Smooth muscle cell (in vitro differentiated cells): ENCODE measurements around the gene PTPRK. TPM values are rescaled to one million over a fixed set of nuclear protein-coding genes. Genes with fewer than 3 reads are reported as not detected.

Experiments
- DNase-seq: peaks from one replicate; lab custom pipeline; 2025; ENCODE audit not compliant: unreplicated experiment; lab: John Stamatoyannopoulos, UW
- H2AFZ ChIP-seq: fragments of 200-600 bp; sonication (generic); 2 replicates; pipeline ENCODE4 v1.6.0; 2016; ENCODE audit warnings: antibody characterized with exemption, low read depth, mild to moderate bottlenecking
- H3F3A ChIP-seq: fragments of 200-600 bp; sonication (generic); 2 replicates; pipeline ENCODE4 v1.6.0; 2017; ENCODE audit warnings: antibody characterized with exemption, low read depth
- H3K27ac ChIP-seq: fragments of 200-600 bp; sonication (generic); 2 replicates; pipeline ENCODE4 v1.5.1; 2016; ENCODE audit warnings: low read depth, mild to moderate bottlenecking
- H3K27me3 ChIP-seq: fragments of 200-600 bp; sonication (generic); 2 replicates; pipeline ENCODE4 v1.6.1; 2016; ENCODE audit warnings: low read depth, mild to moderate bottlenecking
- H3K36me3 ChIP-seq: fragments of 200-600 bp; sonication (generic); 2 replicates; pipeline ENCODE4 v1.5.1; 2016; ENCODE audit warnings: low read depth
- H3K4me1 ChIP-seq: fragments of 200-600 bp; sonication (generic); 2 replicates; pipeline ENCODE4 v1.5.1; 2016; ENCODE audit warnings: low read depth
- H3K4me2 ChIP-seq: fragments of 200-600 bp; sonication (generic); 2 replicates; pipeline ENCODE4 v1.6.0; 2016; ENCODE audit warnings: mild to moderate bottlenecking
- H3K4me3 ChIP-seq: fragments of 200-600 bp; sonication (generic); 2 replicates; pipeline ENCODE4 v1.5.1; 2016; ENCODE audit warnings: mild to moderate bottlenecking
- H3K79me2 ChIP-seq: fragments of 200-600 bp; sonication (generic); 2 replicates; pipeline ENCODE4 v1.6.0; 2016; ENCODE audit warnings: low read depth, mild to moderate bottlenecking
- H3K9ac ChIP-seq: fragments of 200-600 bp; sonication (generic); 2 replicates; pipeline ENCODE4 v1.6.0; 2016; ENCODE audit warnings: low read depth
- H3K9me3 ChIP-seq: fragments of 200-600 bp; sonication (generic); replicated peaks from 2 replicates; pipeline ENCODE4 v1.5.1; 2016; ENCODE audit warnings: low read depth
- H4K20me1 ChIP-seq: fragments of 200-600 bp; sonication (generic); 2 replicates; pipeline ENCODE4 v1.6.0; 2016; ENCODE audit warnings: low read depth
- WGBS: methylation state at CpG from one replicate; pipeline ENCODE4 v1.1.7; 2016; ENCODE audit warnings: low lambda C conversion rate; 5-methylcytosine and 5-hydroxymethylcytosine counted together
- polyA plus RNA-seq: library from polyadenylated mRNA; unstranded; fragments of >200 nt; fragmentation: Nextera tagmentation; extraction: Ambion mirVana; gene quantifications from 2 replicates; pipeline ENCODE4 v1.2.1, GENCODE V29; 2016
- total RNA-seq: library from RNA; depleted of rRNA; stranded (reverse); fragments of >200 nt; gene quantifications from 2 replicates; pipeline ENCODE4 v1.2.3, GENCODE V29; 2014
- TF ChIP-seq, protein P1 (sequence below): fragments of 200-600 bp; sonication (generic); IDR thresholded peaks from 2 replicates; pipeline ENCODE4 v1.5.1; 2017; ENCODE audit warnings: borderline replicate concordance, mild to moderate bottlenecking, antibody characterized with exemption; ENCODE audit not compliant: insufficient read depth, poor library complexity, severe bottlenecking

PTPRK gene
- total and polyA plus RNA-seq, 2 experiments from 2014 or later = 21.7 to 50.4 TPM

- H3K36me3 ChIP-seq = no peaks in the 10 kb centered on the region
- H3K9me3 ChIP-seq = no peaks in the 10 kb centered on the region
- peaks cover 27% of the 10 kb centered on the region for H4K20me1 ChIP-seq
- H3K9ac ChIP-seq = no peak overlapping the region
- DNase-seq = no peak
- H3K79me2 ChIP-seq = no peaks in the 10 kb centered on the region
- no peaks in the 10 kb centered on the region for H3K27me3 ChIP-seq
- WGBS = 28% methylated on average over 1 of the region's 1 CpG
- H3K27ac ChIP-seq = no peak overlapping the region
- no peaks in the 10 kb centered on the region for H3K4me1 ChIP-seq
- TF ChIP-seq, protein P1, sequence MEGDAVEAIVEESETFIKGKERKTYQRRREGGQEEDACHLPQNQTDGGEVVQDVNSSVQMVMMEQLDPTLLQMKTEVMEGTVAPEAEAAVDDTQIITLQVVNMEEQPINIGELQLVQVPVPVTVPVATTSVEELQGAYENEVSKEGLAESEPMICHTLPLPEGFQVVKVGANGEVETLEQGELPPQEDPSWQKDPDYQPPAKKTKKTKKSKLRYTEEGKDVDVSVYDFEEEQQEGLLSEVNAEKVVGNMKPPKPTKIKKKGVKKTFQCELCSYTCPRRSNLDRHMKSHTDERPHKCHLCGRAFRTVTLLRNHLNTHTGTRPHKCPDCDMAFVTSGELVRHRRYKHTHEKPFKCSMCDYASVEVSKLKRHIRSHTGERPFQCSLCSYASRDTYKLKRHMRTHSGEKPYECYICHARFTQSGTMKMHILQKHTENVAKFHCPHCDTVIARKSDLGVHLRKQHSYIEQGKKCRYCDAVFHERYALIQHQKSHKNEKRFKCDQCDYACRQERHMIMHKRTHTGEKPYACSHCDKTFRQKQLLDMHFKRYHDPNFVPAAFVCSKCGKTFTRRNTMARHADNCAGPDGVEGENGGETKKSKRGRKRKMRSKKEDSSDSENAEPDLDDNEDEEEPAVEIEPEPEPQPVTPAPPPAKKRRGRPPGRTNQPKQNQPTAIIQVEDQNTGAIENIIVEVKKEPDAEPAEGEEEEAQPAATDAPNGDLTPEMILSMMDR = no peak
- no peak overlapping the region for H2AFZ ChIP-seq
- peaks cover 3% of the 10 kb centered on the region for H3F3A ChIP-seq
- no peak overlapping the region for H3K4me2 ChIP-seq
- H3K4me3 ChIP-seq = no peak overlapping the region
Measured at GRCh38 chr6:128271527-128271926, 248.9 kb downstream of the PTPRK start.

- DNase-seq = no peak
- Histone ChIP-seq H3K79me2 (no peaks in the 10 kb centered on the region), H3K4me1 (no peaks in the 10 kb centered on the region), H3K27ac (no peak overlapping the region), H4K20me1 (peaks cover 24% of the 10 kb centered on the region), H3K9ac (no peak overlapping the region), H3K36me3 (no peaks in the 10 kb centered on the region), H3K4me2 (no peak overlapping the region), H3K9me3 (no peaks in the 10 kb centered on the region), H3K27me3 (no peaks in the 10 kb centered on the region), H3F3A (no peaks in the 10 kb centered on the region), H3K4me3 (no peak overlapping the region), H2AFZ (no peak overlapping the region)
- TF ChIP-seq, protein P1 = no peak
- WGBS = 52% methylated on average over 2 of the region's 2 CpGs
Measured at GRCh38 chr6:128271011-128271410, 249.4 kb downstream of the PTPRK start.

DNA sequence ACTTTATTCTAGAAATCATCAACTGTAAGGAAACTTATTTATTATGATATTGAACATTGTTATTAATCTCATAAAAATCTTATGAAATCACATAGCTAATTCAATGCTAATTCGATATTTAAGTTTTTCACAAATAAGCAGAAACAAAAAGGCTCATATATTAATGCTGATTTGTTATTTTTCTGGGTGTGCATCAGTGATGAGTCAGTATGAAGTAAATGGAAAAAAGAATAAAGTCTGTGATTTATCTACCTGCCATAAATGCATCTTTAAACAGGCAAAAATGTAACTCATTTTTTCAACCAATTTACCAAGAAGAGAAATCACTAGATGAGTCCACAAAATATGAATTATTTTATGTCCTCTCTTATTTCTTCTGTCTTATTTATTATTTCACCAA is 253.5 kb downstream of the PTPRK start:
- H3K9me3 ChIP-seq = no peaks in the 10 kb centered on the region
- no peaks in the 10 kb centered on the region for H3K4me1 ChIP-seq
- TF ChIP-seq, protein P1 = no peak
- WGBS = 93% methylated on average over 1 of the region's 1 CpG
- peaks cover 13% of the 10 kb centered on the region for H4K20me1 ChIP-seq
- H3F3A ChIP-seq = no peaks in the 10 kb centered on the region
- no peak overlapping the region for H3K27ac ChIP-seq
- H3K9ac ChIP-seq = no peak overlapping the region
- DNase-seq = no peak
- H2AFZ ChIP-seq = no peak overlapping the region
- no peak overlapping the region for H3K4me2 ChIP-seq
- no peak overlapping the region for H3K4me3 ChIP-seq
- no peaks in the 10 kb centered on the region for H3K79me2 ChIP-seq
- no peaks in the 10 kb centered on the region for H3K27me3 ChIP-seq
- H3K36me3 ChIP-seq = no peaks in the 10 kb centered on the region

GRCh38 chr6:128265706-128266105 is 254.7 kb downstream of the PTPRK start:
- peaks cover 15% of the 10 kb centered on the region for H4K20me1 ChIP-seq
- no peaks in the 10 kb centered on the region for H3K27me3 ChIP-seq
- no peaks in the 10 kb centered on the region for H3K4me1 ChIP-seq
- no peak overlapping the region for H2AFZ ChIP-seq
- no peak for DNase-seq
- H3K4me3 ChIP-seq = no peak overlapping the region
- H3K36me3 ChIP-seq = no peaks in the 10 kb centered on the region
- WGBS = 93% methylated on average over 3 of the region's 3 CpGs
- H3K9me3 ChIP-seq = no peaks in the 10 kb centered on the region
- H3K79me2 ChIP-seq = no peaks in the 10 kb centered on the region
- no peak overlapping the region for H3K27ac ChIP-seq
- H3F3A ChIP-seq = no peaks in the 10 kb centered on the region
- TF ChIP-seq, protein P1 = no peak
- no peak overlapping the region for H3K9ac ChIP-seq
- no peak overlapping the region for H3K4me2 ChIP-seq
